HepG2 (cell line): Measurements from ENCODE around the gene AP1M2. TPM values are rescaled to one million over a fixed set of nuclear protein-coding genes. Genes with fewer than 3 reads are reported as not detected.
A peak's percentile ranks its signal among the peaks of the same experiment; 100 is the strongest.

Source experiments
- CCDC6 ChIP-seq: sonication (generic); formaldehyde crosslinking; IDR thresholded peaks from 2 replicates; pipeline ENCODE4 v1.8.1; 2022; ENCODE audit warnings: mild to moderate bottlenecking, missing genetic modification reagents, moderate library complexity
- KDM2A ChIP-seq: sonication (generic); formaldehyde crosslinking; IDR thresholded peaks from 2 replicates; pipeline ENCODE4 v1.4.0; 2020; ENCODE audit warnings: low read depth, missing genetic modification reagents, borderline replicate concordance
- NR1H2 ChIP-seq: sonication (generic); formaldehyde crosslinking; IDR thresholded peaks from 2 replicates; pipeline ENCODE4 v1.8.1; 2022; ENCODE audit warnings: low read depth, missing genetic modification reagents, borderline replicate concordance
- PHB2 ChIP-seq: fragments of 450-650 bp; IDR thresholded peaks from 2 replicates; pipeline ENCODE4 v1.6.1; 2018; ENCODE audit not compliant: partially characterized antibody
- SP2 ChIP-seq: sonication (generic); formaldehyde crosslinking; IDR thresholded peaks from 2 replicates; pipeline ENCODE4 v1.5.1; 2020; ENCODE audit warnings: mild to moderate bottlenecking, missing genetic modification reagents
- ZFYVE20 ChIP-seq: sonication (generic); formaldehyde crosslinking; IDR thresholded peaks from 2 replicates; pipeline ENCODE4 v1.8.0; 2023; ENCODE audit warnings: low read depth, mild to moderate bottlenecking, moderate library complexity, missing genetic modification reagents, borderline replicate concordance
- ZNF34 ChIP-seq: sonication (generic); formaldehyde crosslinking; IDR thresholded peaks from 2 replicates; pipeline ENCODE4 v1.4.0; 2020; ENCODE audit warnings: mild to moderate bottlenecking, missing genetic modification reagents, borderline replicate concordance
- ZNF850 ChIP-seq: sonication (generic); formaldehyde crosslinking; conservative IDR thresholded peaks from 2 replicates; pipeline ENCODE4 v1.9.0; 2021; ENCODE audit warnings: mild to moderate bottlenecking, missing genetic modification reagents
- ZNF883 ChIP-seq: sonication (generic); formaldehyde crosslinking; IDR thresholded peaks from 2 replicates; pipeline ENCODE4 v1.5.1; 2020; ENCODE audit warnings: mild to moderate bottlenecking, missing genetic modification reagents; ENCODE audit errors: not compliant biosample characterization
- polyA plus RNA-seq, 8 experiments: library from polyadenylated mRNA; depleted of rRNA in 3 of 8; stranded (reverse) in 7 of 8; unstranded in 1 of 8; fragments of >200 nt; fragmentation: Illumina TruSeq in 4 of 8; extraction: Trizol in 4 of 8; gene quantifications; 2 replicates each; pipeline versions ENCODE4 v1.2.1 to v1.2.3, GENCODE V29; 2011 to 2016; ENCODE audit warnings: low read depth in 4 of 8, missing spikeins in 1 of 8, mixed read lengths in 1 of 8; ENCODE audit not compliant: insufficient read depth in 1 of 8
- total RNA-seq, 5 experiments: library from RNA; depleted of rRNA; stranded (reverse); fragments of >200 nt; fragmentation: Illumina TruSeq; extraction: Trizol; gene quantifications; 2 replicates each; pipeline ENCODE4 v1.2.3, GENCODE V29; 2016; ENCODE audit warnings: low read depth in 1 of 5
- TF ChIP-seq, protein P1 (sequence below): sonication (generic); formaldehyde crosslinking; IDR thresholded peaks from 2 replicates; pipeline ENCODE4 v1.5.1; 2020; ENCODE audit warnings: mild to moderate bottlenecking, missing genetic modification reagents, moderate library complexity
- TF ChIP-seq, protein P2 (sequence below): sonication (generic); formaldehyde crosslinking; IDR thresholded peaks from 2 replicates; pipeline ENCODE4 v1.5.0; 2020; ENCODE audit warnings: mild to moderate bottlenecking, missing genetic modification reagents, moderate library complexity
- TF ChIP-seq, protein P3 (sequence below): sonication (generic); formaldehyde crosslinking; IDR thresholded peaks from 2 replicates; pipeline ENCODE4 v1.4.0; 2020; ENCODE audit warnings: missing genetic modification reagents, mild to moderate bottlenecking, borderline replicate concordance

The AP1M2 gene
- total and polyA plus RNA-seq, 2 of the 13 experiments (the other 11 are each of a cell fraction or from before 2014, with no cell fraction given) = 6.3 to 76.8 TPM

DNA sequence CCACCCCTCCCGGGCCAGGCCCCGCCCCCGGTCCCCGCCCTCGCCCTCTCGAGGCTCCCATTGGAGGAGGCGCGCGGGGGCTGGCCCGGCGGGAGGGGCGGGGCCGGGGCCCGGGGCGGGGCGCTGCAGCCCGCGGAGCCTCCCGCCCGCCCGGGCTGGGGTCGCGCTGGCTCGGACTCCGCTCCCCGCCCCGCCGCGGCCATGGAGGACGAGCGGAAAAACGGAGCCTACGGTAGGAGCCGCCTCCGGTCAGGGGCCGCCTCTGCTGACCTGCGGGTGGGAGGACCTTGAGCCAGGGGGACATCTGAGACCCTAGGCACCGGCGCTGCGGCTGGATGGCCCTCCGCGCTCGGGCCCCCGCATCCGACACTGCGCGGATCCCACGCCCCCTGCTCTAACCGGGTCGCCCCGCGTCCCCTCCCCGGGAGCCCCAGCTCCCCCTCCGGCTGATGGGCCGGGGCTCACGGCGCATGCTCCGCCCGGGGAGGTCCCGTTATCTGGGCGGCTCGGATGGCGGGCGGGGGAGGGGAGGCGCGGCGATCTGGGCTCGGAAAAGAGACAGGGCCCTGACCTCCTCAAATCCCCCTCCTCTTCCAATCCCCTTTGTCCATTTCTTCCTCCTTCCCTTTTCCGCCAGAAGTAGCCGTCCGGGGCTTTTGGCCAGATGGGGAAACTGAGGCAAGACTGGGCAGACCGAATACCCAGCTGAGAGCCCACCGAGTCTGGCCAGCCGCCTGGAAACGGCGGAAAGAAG lies 15.4 kb upstream of the AP1M2 start (continued):
- TF ChIP-seq PHB2 (no peak), ZFYVE20 (no peak), SP2 (no peak), NR1H2 (no peak), CCDC6 (CRISPR knock-in tag) (0 out of 2 replicates have a peak, but pooled peaks have one; percentile 48), KDM2A (CRISPR knock-in tag) (peak; percentile 42; the same call in 1 of the 2 replicates), ZNF850 (0 out of 2 replicates have a peak, but pooled peaks have one; percentile 59), ZNF883 (CRISPR knock-in tag) (no peak), ZNF34 (0 out of 2 replicates have a peak, but pooled peaks have one; percentile 39)
- TF ChIP-seq, protein P1, sequence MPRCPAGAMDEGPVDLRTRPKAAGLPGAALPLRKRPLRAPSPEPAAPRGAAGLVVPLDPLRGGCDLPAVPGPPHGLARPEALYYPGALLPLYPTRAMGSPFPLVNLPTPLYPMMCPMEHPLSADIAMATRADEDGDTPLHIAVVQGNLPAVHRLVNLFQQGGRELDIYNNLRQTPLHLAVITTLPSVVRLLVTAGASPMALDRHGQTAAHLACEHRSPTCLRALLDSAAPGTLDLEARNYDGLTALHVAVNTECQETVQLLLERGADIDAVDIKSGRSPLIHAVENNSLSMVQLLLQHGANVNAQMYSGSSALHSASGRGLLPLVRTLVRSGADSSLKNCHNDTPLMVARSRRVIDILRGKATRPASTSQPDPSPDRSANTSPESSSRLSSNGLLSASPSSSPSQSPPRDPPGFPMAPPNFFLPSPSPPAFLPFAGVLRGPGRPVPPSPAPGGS = 0 out of 2 replicates have a peak, but pooled peaks have one; percentile 10
- TF ChIP-seq, protein P2, sequence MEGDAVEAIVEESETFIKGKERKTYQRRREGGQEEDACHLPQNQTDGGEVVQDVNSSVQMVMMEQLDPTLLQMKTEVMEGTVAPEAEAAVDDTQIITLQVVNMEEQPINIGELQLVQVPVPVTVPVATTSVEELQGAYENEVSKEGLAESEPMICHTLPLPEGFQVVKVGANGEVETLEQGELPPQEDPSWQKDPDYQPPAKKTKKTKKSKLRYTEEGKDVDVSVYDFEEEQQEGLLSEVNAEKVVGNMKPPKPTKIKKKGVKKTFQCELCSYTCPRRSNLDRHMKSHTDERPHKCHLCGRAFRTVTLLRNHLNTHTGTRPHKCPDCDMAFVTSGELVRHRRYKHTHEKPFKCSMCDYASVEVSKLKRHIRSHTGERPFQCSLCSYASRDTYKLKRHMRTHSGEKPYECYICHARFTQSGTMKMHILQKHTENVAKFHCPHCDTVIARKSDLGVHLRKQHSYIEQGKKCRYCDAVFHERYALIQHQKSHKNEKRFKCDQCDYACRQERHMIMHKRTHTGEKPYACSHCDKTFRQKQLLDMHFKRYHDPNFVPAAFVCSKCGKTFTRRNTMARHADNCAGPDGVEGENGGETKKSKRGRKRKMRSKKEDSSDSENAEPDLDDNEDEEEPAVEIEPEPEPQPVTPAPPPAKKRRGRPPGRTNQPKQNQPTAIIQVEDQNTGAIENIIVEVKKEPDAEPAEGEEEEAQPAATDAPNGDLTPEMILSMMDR (CRISPR knock-in tag) = 0 out of 2 replicates have a peak, but pooled peaks have one; percentile 7
- TF ChIP-seq, protein P3, sequence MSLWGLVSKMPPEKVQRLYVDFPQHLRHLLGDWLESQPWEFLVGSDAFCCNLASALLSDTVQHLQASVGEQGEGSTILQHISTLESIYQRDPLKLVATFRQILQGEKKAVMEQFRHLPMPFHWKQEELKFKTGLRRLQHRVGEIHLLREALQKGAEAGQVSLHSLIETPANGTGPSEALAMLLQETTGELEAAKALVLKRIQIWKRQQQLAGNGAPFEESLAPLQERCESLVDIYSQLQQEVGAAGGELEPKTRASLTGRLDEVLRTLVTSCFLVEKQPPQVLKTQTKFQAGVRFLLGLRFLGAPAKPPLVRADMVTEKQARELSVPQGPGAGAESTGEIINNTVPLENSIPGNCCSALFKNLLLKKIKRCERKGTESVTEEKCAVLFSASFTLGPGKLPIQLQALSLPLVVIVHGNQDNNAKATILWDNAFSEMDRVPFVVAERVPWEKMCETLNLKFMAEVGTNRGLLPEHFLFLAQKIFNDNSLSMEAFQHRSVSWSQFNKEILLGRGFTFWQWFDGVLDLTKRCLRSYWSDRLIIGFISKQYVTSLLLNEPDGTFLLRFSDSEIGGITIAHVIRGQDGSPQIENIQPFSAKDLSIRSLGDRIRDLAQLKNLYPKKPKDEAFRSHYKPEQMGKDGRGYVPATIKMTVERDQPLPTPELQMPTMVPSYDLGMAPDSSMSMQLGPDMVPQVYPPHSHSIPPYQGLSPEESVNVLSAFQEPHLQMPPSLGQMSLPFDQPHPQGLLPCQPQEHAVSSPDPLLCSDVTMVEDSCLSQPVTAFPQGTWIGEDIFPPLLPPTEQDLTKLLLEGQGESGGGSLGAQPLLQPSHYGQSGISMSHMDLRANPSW (CRISPR knock-in tag) = no peak
